OCI-LY7 (cell line): ENCODE data around the gene GOLGA5. TPM values are rescaled to one million over a fixed set of nuclear protein-coding genes. Genes with fewer than 3 reads are reported as not detected.

Experiments
- BruUV-seq: library from RNA; stranded (reverse); fragments of 400-500 nt; replicated peaks from 2 replicates; lab custom pipeline; 2021; lab: Mats Ljungman, UMichigan
- CTCF ChIA-PET: fragments of 300-600 bp; sonication (Branson Sonifier 250); formaldehyde crosslinking; loops from one replicate; lab custom pipeline; 2022; ENCODE audit warnings: antibody characterized with exemption; ENCODE audit not compliant: unreplicated experiment; lab: Charles Lee
- POLR2A ChIA-PET: fragments of 300-600 bp; sonication (Branson Sonifier 250); formaldehyde crosslinking; loops from one replicate; lab custom pipeline; 2022; ENCODE audit warnings: antibody characterized with exemption; lab: Charles Lee
- DNase-seq: peaks from one replicate; pipeline ENCODE4 v3.0.0-alpha.2; 2015; ENCODE audit warnings: low spot score
- H2AFZ ChIP-seq: fragments of 200-600 bp; sonication (generic), shearing (Covaris generic); 2 replicates; pipeline ENCODE4 v1.6.1; 2014; ENCODE audit warnings: mild to moderate bottlenecking, antibody characterized with exemption, low read length, moderate library complexity
- H3K27ac ChIP-seq: fragments of 200-600 bp; sonication (generic); 2 replicates; pipeline ENCODE4 v1.5.1; 2014; ENCODE audit warnings: mixed run types, low read depth, mild to moderate bottlenecking, moderate library complexity, low read length, inconsistent platforms; ENCODE audit not compliant: poor library complexity, severe bottlenecking
- H3K36me3 ChIP-seq: fragments of 200-600 bp; sonication (generic); 2 replicates; pipeline ENCODE4 v1.6.1; 2014; ENCODE audit warnings: mild to moderate bottlenecking, antibody characterized with exemption, low read length, moderate library complexity, mixed read lengths; ENCODE audit not compliant: insufficient read depth
- H3K4me1 ChIP-seq: fragments of 200-600 bp; sonication (generic); 2 replicates; pipeline ENCODE4 v1.5.1; 2014; ENCODE audit warnings: mild to moderate bottlenecking, low read length; ENCODE audit not compliant: insufficient read depth, poor library complexity, severe bottlenecking
- H3K4me2 ChIP-seq: fragments of 200-600 bp; sonication (generic); 2 replicates; pipeline ENCODE4 v1.6.1; 2014; ENCODE audit warnings: mild to moderate bottlenecking, low read length
- H3K4me3 ChIP-seq: fragments of 200-600 bp; sonication (generic); 2 replicates; pipeline ENCODE4 v1.5.1; 2014; ENCODE audit warnings: mild to moderate bottlenecking, low read depth, low read length; ENCODE audit not compliant: poor library complexity, severe bottlenecking
- H3K79me2 ChIP-seq: fragments of 200-600 bp; sonication (generic); 2 replicates; pipeline ENCODE4 v1.6.1; 2016; ENCODE audit warnings: low read depth, mild to moderate bottlenecking, low read length, moderate library complexity, mixed read lengths; ENCODE audit not compliant: insufficient read depth
- H3K9me2 ChIP-seq: fragments of 200-600 bp; sonication (generic); 2 replicates; pipeline ENCODE4 v1.6.1; 2016; ENCODE audit warnings: mild to moderate bottlenecking, low read length, mixed read lengths; ENCODE audit not compliant: insufficient read depth
- H3K9me3 ChIP-seq: fragments of 200-600 bp; sonication (generic); 2 replicates; pipeline ENCODE4 v1.6.1; 2014; ENCODE audit warnings: mild to moderate bottlenecking, mixed run types, low read length, mixed read lengths
- H4K20me1 ChIP-seq: fragments of 200-600 bp; sonication (generic); 2 replicates; pipeline ENCODE4 v1.6.1; 2014; ENCODE audit warnings: mild to moderate bottlenecking, antibody characterized with exemption, low read length, moderate library complexity, mixed read lengths; ENCODE audit not compliant: insufficient read depth
- EZH2phosphoT487 ChIP-seq: fragments of 200-600 bp; sonication (generic); IDR thresholded peaks from 2 replicates; pipeline ENCODE4 v1.6.1; 2018; ENCODE audit warnings: low read depth, borderline replicate concordance, mild to moderate bottlenecking, mixed run types, antibody characterized with exemption, low read length, moderate library complexity, mixed read lengths
- intact Hi-C: fragments of 100-400 bp; cut with micrococcal nuclease; formaldehyde crosslinking; loops from one replicate; pipeline ENCODE4 v1.10.0; 2022; ENCODE audit not compliant: unreplicated experiment
- total RNA-seq, 2 experiments: library from RNA; depleted of rRNA in 1 of 2; stranded (reverse); fragments of >200 nt in 1 of 2; shearing (Covaris generic) in 1 of 2; gene quantifications; 2 replicates each; pipeline ENCODE4 v1.2.3, GENCODE V29; 2014 to 2022
- TF ChIP-seq, protein P1 (sequence below): fragments of 200-600 bp; sonication (generic); conservative IDR thresholded peaks from 2 replicates; pipeline ENCODE4 v1.5.1; 2014; ENCODE audit warnings: mild to moderate bottlenecking, antibody characterized with exemption, low read length, moderate library complexity, mixed read lengths

The GOLGA5 gene
- total RNA-seq, 2 experiments from 2014 or later, result 13.3 to 19.8 TPM

- intact Hi-C loops, result no loop called here
- BruUV-seq, result no TSS peak
- no peak for TF ChIP-seq EZH2phosphoT487
- TF ChIP-seq, protein P1, sequence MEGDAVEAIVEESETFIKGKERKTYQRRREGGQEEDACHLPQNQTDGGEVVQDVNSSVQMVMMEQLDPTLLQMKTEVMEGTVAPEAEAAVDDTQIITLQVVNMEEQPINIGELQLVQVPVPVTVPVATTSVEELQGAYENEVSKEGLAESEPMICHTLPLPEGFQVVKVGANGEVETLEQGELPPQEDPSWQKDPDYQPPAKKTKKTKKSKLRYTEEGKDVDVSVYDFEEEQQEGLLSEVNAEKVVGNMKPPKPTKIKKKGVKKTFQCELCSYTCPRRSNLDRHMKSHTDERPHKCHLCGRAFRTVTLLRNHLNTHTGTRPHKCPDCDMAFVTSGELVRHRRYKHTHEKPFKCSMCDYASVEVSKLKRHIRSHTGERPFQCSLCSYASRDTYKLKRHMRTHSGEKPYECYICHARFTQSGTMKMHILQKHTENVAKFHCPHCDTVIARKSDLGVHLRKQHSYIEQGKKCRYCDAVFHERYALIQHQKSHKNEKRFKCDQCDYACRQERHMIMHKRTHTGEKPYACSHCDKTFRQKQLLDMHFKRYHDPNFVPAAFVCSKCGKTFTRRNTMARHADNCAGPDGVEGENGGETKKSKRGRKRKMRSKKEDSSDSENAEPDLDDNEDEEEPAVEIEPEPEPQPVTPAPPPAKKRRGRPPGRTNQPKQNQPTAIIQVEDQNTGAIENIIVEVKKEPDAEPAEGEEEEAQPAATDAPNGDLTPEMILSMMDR, result no peak
- DNase-seq, result peak; percentile 39
- H3K9me3 ChIP-seq, result no peaks in the 10 kb centered on the region
- H2AFZ ChIP-seq, result peak overlapping the region; percentile 42; the same call in 1 of the 2 replicates
- H3K4me2 ChIP-seq, result no peak overlapping the region
- H3K36me3 ChIP-seq, result no peaks in the 10 kb centered on the region
- no peaks in the 10 kb centered on the region for H3K79me2 ChIP-seq
- H3K27ac ChIP-seq, result no peak overlapping the region
- ChIA-PET POLR2A (interaction anchor here (0.8 to 1.7 kb wide), 3 partner anchors 11 to 16 kb away, joined by 3 to 4 read pairs (median 3); partner anchors contain the start of gene LGMN), CTCF (interaction anchor here (0.9 kb wide), 1 partner anchor 8 kb away, joined by 3 read pairs; no protein-coding TSS in a partner anchor)
- H4K20me1 ChIP-seq, result no peaks in the 10 kb centered on the region
- no peak overlapping the region for H3K4me3 ChIP-seq
- H3K9me2 ChIP-seq, result no peaks in the 10 kb centered on the region
- H3K4me1 ChIP-seq, result peaks cover 9% of the 10 kb centered on the region
Measured at GRCh38 chr14:92759300-92759678, 34.8 kb upstream of the GOLGA5 start.

DNA sequence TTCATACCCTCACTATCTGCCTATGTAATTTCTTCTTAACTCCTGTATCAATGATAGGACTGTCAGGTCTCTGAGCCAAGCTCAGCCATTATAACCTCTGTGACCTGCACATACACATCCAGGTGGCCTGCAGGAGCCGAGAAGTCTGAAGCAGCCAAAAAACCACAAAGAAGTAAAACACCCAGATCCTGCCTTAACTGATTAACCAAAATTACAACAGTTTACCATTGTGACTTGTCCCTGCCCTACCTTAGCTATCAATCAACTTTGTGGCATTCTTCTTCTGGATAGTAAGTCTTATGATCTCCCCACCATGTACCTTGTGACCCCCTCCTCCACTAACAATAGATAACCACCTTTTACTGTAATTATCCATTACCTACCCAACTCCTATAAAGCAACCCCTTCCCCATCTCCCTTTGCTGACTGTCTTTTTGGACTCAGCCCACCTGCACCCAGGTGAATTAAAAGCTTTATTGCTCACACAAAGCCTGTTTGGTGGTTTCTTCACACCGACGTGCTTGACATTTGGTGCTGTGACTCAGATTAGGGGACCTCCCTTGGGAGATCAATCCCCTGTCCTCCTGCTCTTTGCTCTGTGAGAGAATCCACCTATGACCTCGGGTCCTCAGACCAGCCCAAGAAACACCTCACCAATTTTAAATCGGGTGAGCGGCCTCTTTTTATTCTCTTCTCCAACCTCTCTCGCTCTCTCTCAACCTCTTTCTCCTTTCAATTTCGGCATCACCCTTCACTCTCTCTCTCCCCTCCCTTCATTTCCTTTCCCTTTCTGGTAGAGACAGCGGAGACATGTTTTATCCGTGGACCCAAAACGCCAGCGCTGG is 34.2 kb upstream of the GOLGA5 start:
- H3K36me3 ChIP-seq, result no peaks in the 10 kb centered on the region
- intact Hi-C loops, result no loop called here
- CTCF ChIA-PET, result interaction anchor here (0.9 kb wide), 1 partner anchor 9 kb away, joined by 3 read pairs; no protein-coding TSS in a partner anchor
- BruUV-seq, result no TSS peak
- H3K9me2 ChIP-seq, result no peaks in the 10 kb centered on the region
- TF ChIP-seq EZH2phosphoT487, result no peak
- TF ChIP-seq, protein P1, result no peak
- no peak overlapping the region for H3K4me2 ChIP-seq
- no peak overlapping the region for H3K27ac ChIP-seq
- H2AFZ ChIP-seq, result peak overlapping the region; percentile 42; the same call in 1 of the 2 replicates
- H3K9me3 ChIP-seq, result no peaks in the 10 kb centered on the region
- peak; percentile 21 for DNase-seq
- H3K4me1 ChIP-seq, result peaks cover 9% of the 10 kb centered on the region
- no peaks in the 10 kb centered on the region for H3K79me2 ChIP-seq
- H3K4me3 ChIP-seq, result no peak overlapping the region
- no peaks in the 10 kb centered on the region for H4K20me1 ChIP-seq
- POLR2A ChIA-PET, result interaction anchor here (0.8 to 1.7 kb wide), 3 partner anchors 10 to 16 kb away, joined by 3 to 4 read pairs (median 3); partner anchors contain the start of gene LGMN

GRCh38 chr14:92760524-92760805 is 33.6 kb upstream of the GOLGA5 start:
- POLR2A ChIA-PET, result interaction anchor here (1.7 kb wide), 1 partner anchor 12 kb away, joined by 4 read pairs; the partner anchor contains the start of gene LGMN
- no peaks in the 10 kb centered on the region for H3K9me2 ChIP-seq
- H3K4me3 ChIP-seq, result no peak overlapping the region
- H3K27ac ChIP-seq, result no peak overlapping the region
- peaks cover 9% of the 10 kb centered on the region for H3K4me1 ChIP-seq
- H2AFZ ChIP-seq, result no peak overlapping the region
- no peaks in the 10 kb centered on the region for H3K9me3 ChIP-seq
- H4K20me1 ChIP-seq, result no peaks in the 10 kb centered on the region
- no peak for DNase-seq
- CTCF ChIA-PET, result no interaction called here
- no peak overlapping the region for H3K4me2 ChIP-seq
- TF ChIP-seq EZH2phosphoT487, result no peak
- TF ChIP-seq, protein P1, result no peak
- H3K36me3 ChIP-seq, result no peaks in the 10 kb centered on the region
- intact Hi-C loops, result no loop called here
- BruUV-seq, result no TSS peak
- no peaks in the 10 kb centered on the region for H3K79me2 ChIP-seq
